Ovary (tissue), 9 donors: ENCODE data around the gene STAMBP. TPM values are rescaled to one million over a fixed set of nuclear protein-coding genes. Genes with fewer than 3 reads are reported as not detected.

ENCODE experiments used
- DNase-seq, 5 donors: peaks; one replicate each; pipeline ENCODE4 v3.0.0-alpha.2; 2019 to 2020
- H3K27ac ChIP-seq, 2 donors: fragments of 200-600 bp; one replicate each; pipeline versions ENCODE4 v1.5.1 to v1.8.0; 2019 to 2022
- H3K27me3 ChIP-seq: fragments of 200-600 bp; one replicate; pipeline ENCODE4 v1.8.0; 2022
- H3K36me3 ChIP-seq: fragments of 200-600 bp; sonication (generic); one replicate; pipeline ENCODE4 v1.5.1; 2019
- H3K4me1 ChIP-seq: one replicate; pipeline ENCODE4 v1.8.1; 2013; ENCODE audit warnings: mild to moderate bottlenecking, moderate library complexity; ENCODE audit not compliant: insufficient read depth
- H3K4me3 ChIP-seq: fragments of 200-600 bp; sonication (generic); one replicate; pipeline ENCODE4 v1.5.1; 2017
- H3K9me3 ChIP-seq, 2 donors: fragments of 200-600 bp in 1 of 2; sonication (generic) in 1 of 2; one replicate each; pipeline versions ENCODE4 v1.5.1 to v1.8.1; 2013 to 2019; ENCODE audit warnings: mild to moderate bottlenecking in 1 of 2, moderate library complexity in 1 of 2
- EP300 ChIP-seq: sonication (generic); formaldehyde crosslinking; IDR thresholded peaks from one replicate; pipeline ENCODE4 v1.6.1; 2017; ENCODE audit warnings: antibody characterized with exemption
- POLR2A ChIP-seq: fragments of 450-650 bp; IDR thresholded peaks from one replicate; pipeline ENCODE4 v1.6.1; 2017; ENCODE audit warnings: antibody characterized with exemption, mild to moderate bottlenecking, moderate library complexity
- WGBS, 3 donors: extraction: QIAGEN DNeasy Blood & Tissue Kit in 1 of 3; methylation state at CpG; one replicate each; pipeline versions ENCODE4 v1.1.5 to v1.1.7; 2013 to 2017; 5-methylcytosine and 5-hydroxymethylcytosine counted together
- intact Hi-C, 4 donors: fragments of 100-400 bp; cut with DNase I; formaldehyde crosslinking; loops; one replicate each; pipeline versions ENCODE4 v1.11.0 to v1.15.1; 2022 to 2023
- polyA plus RNA-seq, 2 donors: library from polyadenylated mRNA; stranded (reverse); fragments of 200-250 nt in 1 of 2; fragments of 350-450 nt in 1 of 2; fragmentation: Illumina TruSeq in 1 of 2; extraction: RNeasy Lipid Tissue Mini Kit (QIAGEN cat#74804) in 1 of 2; gene quantifications; one replicate each; pipeline ENCODE4 v1.2.3, GENCODE V29; 2013 to 2014
- total RNA-seq, 7 donors: library from RNA; depleted of rRNA in 2 of 7; stranded (reverse); fragments of >200 nt in 2 of 7; fragmentation: NEBNext Ultra II Directional in 3 of 7; extraction: Animal tissue kit (Norgen Biotek cat#: 25700) in 3 of 7; gene quantifications; one replicate each; pipeline versions ENCODE4 v1.1.0 to v1.2.4, GENCODE V29; 2016 to 2023
- TF ChIP-seq, protein P1 (sequence below), 3 donors: fragments of 450-650 bp in 2 of 3; fragments of 200-600 bp in 1 of 3; IDR thresholded peaks; one replicate each; pipeline versions ENCODE4 v1.5.1 to v1.8.0; 2016 to 2022; ENCODE audit warnings: antibody characterized with exemption in 3 of 3, mild to moderate bottlenecking in 1 of 3
- donor health status: DM: no; HTN: no; CAD: no; lungs with moderate emphysema.
- donor health status: DM: no; HTN: no; CAD: no.
- donor health status: Bipolar disorder and iron deficiency.
- donor health status: DM: yes; HTN: yes; CAD: no.
- donor health status: DM: no; HTN: no; CAD: no.
- donor health status: DM: yes; HTN: yes; CAD: no.

Gene STAMBP
- total and polyA plus RNA-seq, 9 donors = 17.0 to 67.9 (median 28.1) TPM

DNA sequence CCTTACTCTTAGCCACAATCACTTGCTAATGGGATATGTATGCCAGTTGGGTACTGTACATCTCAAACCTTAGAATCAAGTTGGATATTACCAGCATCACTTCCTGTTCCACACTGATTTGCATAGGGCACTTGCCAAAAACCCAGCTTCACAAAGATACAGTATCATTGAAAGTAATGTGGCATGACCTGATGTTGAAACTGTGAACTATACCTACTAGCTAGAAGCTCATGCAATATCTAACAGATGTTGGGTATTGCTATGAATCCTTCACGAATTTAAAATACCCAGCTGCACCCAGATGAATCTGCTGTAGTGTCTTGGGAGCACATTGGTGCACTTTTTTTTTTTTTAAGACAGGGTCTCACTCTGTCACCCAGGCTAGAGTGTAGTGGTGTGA lies 6.5 kb upstream of the STAMBP start:
- DNase-seq = no peak
- H3K36me3 ChIP-seq = no peaks in the 10 kb centered on the region
- no peaks in the 10 kb centered on the region for H3K27me3 ChIP-seq
- no peaks in the 10 kb centered on the region for H3K9me3 ChIP-seq
- no peaks in the 10 kb centered on the region for H3K4me1 ChIP-seq
- H3K4me3 ChIP-seq = no peak overlapping the region
- intact Hi-C loops = loop anchor here in 2 of 4 donors (10.0 kb wide), 2 partner anchors 183 to 513 kb away; no protein-coding TSS in a partner anchor
- TF ChIP-seq EP300 (no peak), POLR2A (no peak)
- H3K27ac ChIP-seq = no peak overlapping the region
- 38 to 59% (median 50%) methylated on average over 1 of the region's 1 CpG for WGBS, 3 donors

DNA sequence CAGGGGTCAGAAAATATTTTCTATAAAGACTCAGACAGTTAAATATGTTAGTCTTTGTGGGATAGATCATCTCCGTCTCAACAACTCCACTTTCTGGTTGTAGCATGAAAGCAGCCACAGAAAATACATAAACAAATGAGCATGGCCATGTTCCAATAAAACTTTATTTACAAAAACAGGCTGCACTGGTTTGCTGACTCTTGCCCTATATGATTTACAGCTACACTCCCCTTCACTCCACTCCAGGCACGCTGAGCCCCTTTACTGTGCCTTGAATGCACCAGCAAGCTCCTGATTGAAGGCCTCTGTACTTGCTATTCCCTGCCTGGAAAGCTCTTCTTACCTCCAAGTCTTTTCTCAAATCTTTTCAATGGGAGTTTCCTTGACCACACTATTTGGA lies 5.8 kb upstream of the STAMBP start:
- intact Hi-C loops = loop anchor here in 2 of 4 donors (10.0 kb wide), 2 partner anchors 182 to 512 kb away; no protein-coding TSS in a partner anchor
- no peaks in the 10 kb centered on the region for H3K27me3 ChIP-seq

DNA sequence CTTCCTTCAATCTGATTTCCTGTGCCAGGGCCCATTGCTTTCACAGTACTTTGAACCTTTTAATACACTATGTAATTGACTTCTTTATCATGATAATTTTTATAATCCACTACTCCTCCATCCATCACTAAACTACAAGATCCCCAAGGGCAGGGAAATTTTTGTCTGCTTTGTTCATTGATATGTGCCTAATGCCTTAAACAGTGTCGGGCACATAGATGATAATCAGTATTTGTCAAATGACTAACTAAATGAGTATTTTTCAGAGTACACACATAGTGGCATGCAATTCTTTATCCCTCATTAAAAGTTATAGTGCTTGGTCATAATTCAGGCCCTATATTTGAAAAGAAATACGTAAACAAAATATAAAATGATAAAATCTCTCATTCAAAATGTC lies 5.3 kb upstream of the STAMBP start:
- no peak overlapping the region for H3K27ac ChIP-seq
- WGBS, 3 donors = 22 to 36% (median 27%) methylated on average over 2 of the region's 2 CpGs
- DNase-seq = no peak
- H3K36me3 ChIP-seq = no peaks in the 10 kb centered on the region
- H3K9me3 ChIP-seq = no peaks in the 10 kb centered on the region
- no peaks in the 10 kb centered on the region for H3K27me3 ChIP-seq
- TF ChIP-seq POLR2A = no peak
- TF ChIP-seq EP300 = no peak
- TF ChIP-seq, protein P1, sequence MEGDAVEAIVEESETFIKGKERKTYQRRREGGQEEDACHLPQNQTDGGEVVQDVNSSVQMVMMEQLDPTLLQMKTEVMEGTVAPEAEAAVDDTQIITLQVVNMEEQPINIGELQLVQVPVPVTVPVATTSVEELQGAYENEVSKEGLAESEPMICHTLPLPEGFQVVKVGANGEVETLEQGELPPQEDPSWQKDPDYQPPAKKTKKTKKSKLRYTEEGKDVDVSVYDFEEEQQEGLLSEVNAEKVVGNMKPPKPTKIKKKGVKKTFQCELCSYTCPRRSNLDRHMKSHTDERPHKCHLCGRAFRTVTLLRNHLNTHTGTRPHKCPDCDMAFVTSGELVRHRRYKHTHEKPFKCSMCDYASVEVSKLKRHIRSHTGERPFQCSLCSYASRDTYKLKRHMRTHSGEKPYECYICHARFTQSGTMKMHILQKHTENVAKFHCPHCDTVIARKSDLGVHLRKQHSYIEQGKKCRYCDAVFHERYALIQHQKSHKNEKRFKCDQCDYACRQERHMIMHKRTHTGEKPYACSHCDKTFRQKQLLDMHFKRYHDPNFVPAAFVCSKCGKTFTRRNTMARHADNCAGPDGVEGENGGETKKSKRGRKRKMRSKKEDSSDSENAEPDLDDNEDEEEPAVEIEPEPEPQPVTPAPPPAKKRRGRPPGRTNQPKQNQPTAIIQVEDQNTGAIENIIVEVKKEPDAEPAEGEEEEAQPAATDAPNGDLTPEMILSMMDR (IDR thresholded peaks at IDR 0.05) = no peak
- no peak overlapping the region for H3K4me3 ChIP-seq
- intact Hi-C loops = loop anchor here in 2 of 4 donors (10.0 kb wide), 2 partner anchors 181 to 511 kb away; no protein-coding TSS in a partner anchor
- H3K4me1 ChIP-seq = peaks cover 4% of the 10 kb centered on the region

More for the DNA sequence above, 5.8 kb upstream of the STAMBP start:
- no peak overlapping the region for H3K4me3 ChIP-seq
- no peaks in the 10 kb centered on the region for H3K9me3 ChIP-seq
- WGBS, 3 donors = 48 to 56% (median 56%) methylated on average over 2 of the region's 2 CpGs
- DNase-seq = no peak
- no peaks in the 10 kb centered on the region for H3K36me3 ChIP-seq
- TF ChIP-seq POLR2A = no peak
- TF ChIP-seq EP300 = no peak
- TF ChIP-seq, protein P1 (IDR thresholded peaks at IDR 0.05) = no peak
- H3K27ac ChIP-seq = no peak overlapping the region
- peaks cover 1% of the 10 kb centered on the region for H3K4me1 ChIP-seq

DNA sequence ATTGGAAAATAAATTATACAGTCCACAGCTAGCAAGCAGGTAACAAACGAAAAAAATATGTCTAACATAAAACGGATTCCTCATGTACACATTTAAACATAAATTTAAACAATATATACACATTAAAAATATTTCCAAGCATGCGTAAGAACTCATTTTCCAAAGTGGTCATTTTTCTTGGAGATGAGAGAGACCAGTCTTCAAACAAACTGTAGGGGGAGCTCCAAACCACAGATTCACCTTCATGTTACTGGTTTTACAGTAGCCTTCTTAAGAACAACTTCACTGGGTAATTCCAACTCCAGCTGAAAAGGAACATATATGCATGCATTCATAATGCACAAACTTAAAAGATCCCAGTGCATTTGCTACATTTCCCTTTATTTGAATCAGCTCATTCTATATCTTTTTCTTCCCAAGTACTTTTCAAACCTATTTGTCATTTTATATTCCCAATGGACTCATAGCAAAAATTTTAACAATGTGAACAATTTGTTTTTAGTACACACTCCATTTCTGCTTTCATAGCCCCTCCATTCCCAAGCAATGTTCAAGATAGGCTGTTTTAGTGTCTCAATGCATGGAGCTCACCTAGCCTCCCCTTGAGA lies 4.7 kb upstream of the STAMBP start:
- no peak overlapping the region for H3K4me3 ChIP-seq
- H3K9me3 ChIP-seq = no peaks in the 10 kb centered on the region
- intact Hi-C loops = loop anchor here in 2 of 4 donors (10.0 kb wide), 2 partner anchors 181 to 511 kb away; no protein-coding TSS in a partner anchor
- no peaks in the 10 kb centered on the region for H3K27me3 ChIP-seq
- no peak for TF ChIP-seq EP300
- TF ChIP-seq, protein P1 (IDR thresholded peaks at IDR 0.05) = peak in 2 of 3 donors; percentile 65 to 70
- no peak for DNase-seq
- H3K36me3 ChIP-seq = no peaks in the 10 kb centered on the region
- H3K27ac ChIP-seq = no peak overlapping the region
- 6 to 10% (median 6%) methylated on average over 3 of the region's 3 CpGs for WGBS, 3 donors
- peaks cover 4% of the 10 kb centered on the region for H3K4me1 ChIP-seq

DNA sequence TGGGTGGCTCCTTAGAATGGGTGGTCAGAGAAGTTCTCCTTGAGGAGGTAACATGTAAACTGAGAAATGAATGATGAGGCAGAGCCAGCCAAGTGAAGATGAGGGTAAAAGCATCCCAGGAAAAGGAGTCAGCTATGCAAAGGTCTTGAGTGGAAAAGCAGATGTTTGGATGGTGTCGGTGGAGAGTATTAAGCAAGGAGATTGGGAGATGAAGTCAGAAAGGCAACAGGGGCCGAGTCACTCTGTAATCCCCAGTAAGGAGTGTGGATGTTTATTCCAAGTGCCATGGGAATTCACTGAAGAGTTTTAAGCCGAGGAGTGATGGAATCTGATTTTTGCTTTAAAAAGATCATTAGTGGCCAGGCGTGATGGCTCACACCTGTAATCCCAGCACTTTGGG lies 3.4 kb upstream of the STAMBP start:
- Histone ChIP-seq H3K36me3 (no peaks in the 10 kb centered on the region), H3K4me3 (no peak overlapping the region), H3K4me1 (peaks cover 6% of the 10 kb centered on the region), H3K27me3 (no peaks in the 10 kb centered on the region), H3K27ac (no peak overlapping the region), H3K9me3 (no peaks in the 10 kb centered on the region)
- intact Hi-C loops = loop anchor here in 2 of 4 donors (10.0 kb wide), 2 partner anchors 179 to 509 kb away; no protein-coding TSS in a partner anchor
- DNase-seq = no peak
- 54 to 67% (median 62%) methylated on average over 4 of the region's 4 CpGs for WGBS, 3 donors
- no peak for TF ChIP-seq EP300
- TF ChIP-seq, protein P1 (IDR thresholded peaks at IDR 0.05) = no peak
- TF ChIP-seq POLR2A = no peak
